ENCODE measurements around the gene KRT20.

The KRT20 gene

DNA sequence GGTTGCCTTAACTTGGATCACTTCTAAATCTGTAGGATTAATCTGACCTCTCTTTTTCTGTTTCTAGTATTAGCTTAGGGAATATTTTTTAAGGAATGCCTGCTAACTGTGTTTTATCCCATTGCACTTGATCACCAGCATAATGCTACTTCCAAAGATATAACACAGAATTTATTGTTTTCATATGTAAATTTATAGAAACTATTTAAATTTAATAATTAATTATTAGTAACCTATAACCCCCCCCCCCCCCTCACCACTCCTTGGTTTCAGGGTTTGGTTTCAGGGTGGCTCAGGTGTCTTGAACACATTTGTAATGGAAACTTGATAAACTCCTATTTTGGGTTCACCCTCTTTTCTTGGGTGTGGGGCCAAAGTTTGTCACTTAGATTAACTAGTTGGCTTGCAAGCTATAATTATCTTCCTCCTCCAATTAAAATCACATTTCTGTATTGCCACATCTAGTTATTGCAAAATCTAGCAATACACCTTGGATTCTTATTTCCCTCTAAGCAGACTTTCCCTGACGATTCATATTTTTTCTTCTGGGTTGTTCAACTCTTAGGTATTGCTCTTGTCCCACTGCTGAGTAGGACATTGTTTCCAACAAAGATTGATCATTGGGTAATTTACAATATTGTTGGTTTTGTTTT, 36.3 kb downstream of the KRT20 start:
- DNase-seq, result no peak

DNA sequence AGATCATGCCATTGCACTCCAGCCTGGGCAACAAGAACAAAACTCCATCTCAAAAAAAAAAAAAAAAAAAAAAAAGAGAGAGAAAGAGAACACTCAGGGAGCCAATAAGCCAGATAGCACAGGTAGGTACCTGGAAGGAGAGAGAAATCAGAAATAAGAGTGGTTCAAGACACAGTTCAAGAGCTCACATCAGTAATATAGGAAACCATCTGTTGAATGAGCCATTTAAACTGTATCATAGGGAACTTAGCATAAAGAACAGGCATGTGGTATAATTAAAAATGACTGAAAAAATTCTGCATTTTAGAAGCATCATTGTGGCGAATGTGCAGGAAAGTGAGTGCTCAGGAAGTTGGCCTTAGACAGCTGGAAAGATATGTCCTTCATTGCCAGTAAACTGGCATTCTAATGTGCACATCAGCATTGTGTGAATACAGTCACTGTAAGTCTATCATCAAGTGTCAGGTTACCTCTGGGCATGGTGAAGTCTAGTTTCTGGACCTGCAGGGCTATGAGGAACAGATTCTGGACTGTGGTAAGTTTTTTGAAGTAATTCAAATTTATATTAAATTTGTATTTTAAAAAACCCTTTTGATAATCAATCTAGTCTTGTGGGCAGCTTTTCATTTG, 38.4 kb downstream of the KRT20 start:
- DNase-seq, result no peak

- DNase-seq, result no peak
Measured at GRCh38 chr17:40844671-40845107, 40.4 kb downstream of the KRT20 start.

DNA sequence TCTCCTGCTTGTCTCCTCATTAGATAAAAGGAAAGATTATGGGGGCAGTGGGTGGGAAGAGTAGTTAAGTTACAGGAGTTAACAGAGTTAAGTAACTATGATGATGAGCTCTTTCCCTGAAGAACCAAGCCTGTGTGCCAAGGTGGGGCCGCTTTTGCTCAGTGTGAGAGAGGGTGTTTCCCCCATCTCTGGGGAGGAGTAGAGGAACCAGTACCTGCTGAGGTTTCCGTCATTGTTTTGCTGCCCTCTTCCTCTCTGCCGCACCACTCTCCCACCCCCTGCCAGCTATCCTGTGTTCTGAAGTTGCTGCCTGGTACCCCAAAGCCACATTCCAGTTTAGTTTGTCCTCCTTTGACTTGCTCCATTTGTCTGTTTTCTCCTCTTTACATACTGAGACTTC, 41.8 kb downstream of the KRT20 start:
- DNase-seq, result no peak

- no peak for DNase-seq
Measured at GRCh38 chr17:40841246-40841645, 43.8 kb downstream of the KRT20 start.

- DNase-seq, result no peak
Measured at GRCh38 chr17:40839194-40839593, 45.8 kb downstream of the KRT20 start.

DNA sequence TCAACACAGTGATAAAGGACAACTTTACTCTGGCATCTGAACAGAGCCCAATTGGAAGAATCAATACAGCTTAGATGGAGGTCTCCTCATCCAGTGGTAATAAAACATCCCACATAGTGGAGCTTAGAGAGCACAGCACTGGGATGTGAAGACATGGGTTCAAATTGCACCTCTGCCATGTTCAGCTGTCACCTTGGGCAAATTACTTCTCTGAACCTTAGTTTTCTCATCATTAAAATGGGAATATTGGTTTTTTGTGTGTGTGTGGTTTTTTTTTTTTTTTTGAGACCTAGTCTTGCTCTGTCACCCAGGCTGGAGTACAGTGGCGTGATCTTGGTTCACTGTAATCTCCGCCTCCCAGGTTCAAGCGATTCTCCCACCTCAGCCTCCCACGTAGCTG, 49.0 kb downstream of the KRT20 start:
- no peak for DNase-seq

DNA sequence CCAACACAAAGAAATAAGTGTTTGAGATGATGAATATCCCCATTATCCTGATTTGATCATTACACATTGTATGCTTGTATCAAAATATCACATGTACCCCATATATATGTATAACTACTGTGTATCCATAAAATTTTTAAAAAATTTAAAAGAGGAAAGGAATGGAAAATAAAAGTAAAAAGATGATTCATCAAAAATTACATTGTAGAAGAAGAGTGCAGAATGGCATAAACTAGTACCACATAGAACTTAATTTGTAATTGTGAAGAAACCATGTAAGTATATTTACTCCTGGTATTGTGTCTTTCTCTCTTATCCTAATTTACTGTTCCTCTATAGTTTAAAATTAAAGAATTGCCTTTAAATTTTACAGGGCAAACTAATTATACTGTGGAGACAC, 51.2 kb downstream of the KRT20 start:
- DNase-seq, result no peak

DNA sequence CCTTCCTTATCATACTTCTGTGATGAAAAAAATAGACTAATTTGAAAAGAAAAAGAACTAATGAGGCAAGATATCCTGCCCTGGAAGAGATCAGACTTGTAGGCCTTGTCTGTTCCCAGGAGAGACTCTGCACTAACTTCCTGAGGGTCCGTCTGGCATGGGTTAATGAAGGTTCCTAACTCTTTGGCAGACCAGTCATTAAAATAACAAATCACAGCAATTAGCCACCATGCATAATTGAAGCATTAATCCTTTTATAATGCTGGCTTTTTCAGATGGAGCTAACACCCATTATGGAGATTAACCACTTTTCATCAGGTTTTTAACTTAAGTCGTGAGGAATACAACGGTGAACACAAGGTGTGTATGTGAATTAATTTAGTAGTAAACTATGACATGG, 52.2 kb downstream of the KRT20 start:
- DNase-seq, result no peak

DNA sequence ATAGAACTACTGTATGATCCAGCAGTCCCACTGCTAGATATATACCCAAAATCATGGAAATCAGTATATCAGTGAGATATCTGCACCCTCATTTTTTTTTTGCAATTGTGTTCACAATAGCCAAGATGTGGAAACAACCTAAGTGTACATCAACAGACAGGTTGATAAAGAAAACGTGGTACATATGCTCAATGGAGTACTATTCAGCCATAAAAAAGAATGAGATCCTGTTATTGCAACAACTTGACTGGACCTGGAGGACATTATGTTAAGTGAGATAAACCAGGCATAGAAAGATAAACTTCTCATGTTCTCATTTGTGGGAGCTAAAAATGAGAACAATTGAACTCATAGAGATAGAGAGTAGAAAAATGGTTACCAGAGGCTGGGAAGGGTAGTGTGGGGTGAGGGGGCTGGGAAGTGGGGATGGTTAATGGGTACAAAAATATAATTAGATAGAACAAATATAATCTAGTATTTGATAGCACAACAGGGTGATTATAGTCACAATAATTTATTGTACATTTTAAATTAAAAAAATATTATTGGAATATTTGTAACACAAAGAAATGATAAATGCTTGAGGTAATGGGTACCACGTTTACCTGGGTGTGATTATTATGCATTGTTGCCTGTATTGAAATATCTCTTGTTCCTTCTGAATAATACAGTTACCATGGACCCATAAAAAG, 54.8 kb downstream of the KRT20 start:
- no peak for DNase-seq

GRCh38 chr17:40828454-40829044, 56.5 kb downstream of the KRT20 start:
- no peak for DNase-seq

DNA sequence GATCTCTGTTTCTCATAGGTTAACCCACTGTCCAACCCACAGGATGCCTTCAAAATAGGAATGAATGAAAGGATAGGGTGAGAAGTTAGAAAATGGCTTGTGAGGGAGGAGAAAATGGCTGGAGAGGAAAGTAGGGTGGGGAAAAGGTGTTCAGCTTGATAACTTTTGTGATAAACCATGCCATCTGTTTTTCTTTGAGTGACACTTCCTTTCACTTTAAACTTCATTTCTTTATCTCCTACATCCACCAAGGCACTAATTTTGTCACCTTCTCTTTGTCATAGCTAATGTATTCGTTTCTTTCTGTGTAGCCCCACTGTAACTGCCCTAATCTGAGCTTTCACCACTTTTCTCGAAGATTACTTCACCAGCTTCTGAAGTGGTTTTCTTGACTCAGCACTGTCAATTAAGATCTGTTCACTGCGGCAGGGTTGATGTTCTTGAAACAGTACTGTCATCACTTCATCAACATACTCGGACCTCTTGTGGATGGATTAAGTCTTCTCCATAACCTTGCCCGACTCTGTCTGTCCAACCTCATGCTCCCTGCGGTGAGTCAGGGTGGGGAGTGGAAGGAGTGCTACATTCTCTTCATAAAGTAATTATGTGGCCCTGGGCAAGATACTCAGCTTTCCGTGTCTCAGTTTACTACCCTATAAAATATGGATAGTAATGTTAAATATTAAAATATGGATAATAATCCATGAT, 57.1 kb downstream of the KRT20 start:
- DNase-seq, result no peak
